Measurements from ENCODE around the gene SLC6A9.

Gene SLC6A9

DNA sequence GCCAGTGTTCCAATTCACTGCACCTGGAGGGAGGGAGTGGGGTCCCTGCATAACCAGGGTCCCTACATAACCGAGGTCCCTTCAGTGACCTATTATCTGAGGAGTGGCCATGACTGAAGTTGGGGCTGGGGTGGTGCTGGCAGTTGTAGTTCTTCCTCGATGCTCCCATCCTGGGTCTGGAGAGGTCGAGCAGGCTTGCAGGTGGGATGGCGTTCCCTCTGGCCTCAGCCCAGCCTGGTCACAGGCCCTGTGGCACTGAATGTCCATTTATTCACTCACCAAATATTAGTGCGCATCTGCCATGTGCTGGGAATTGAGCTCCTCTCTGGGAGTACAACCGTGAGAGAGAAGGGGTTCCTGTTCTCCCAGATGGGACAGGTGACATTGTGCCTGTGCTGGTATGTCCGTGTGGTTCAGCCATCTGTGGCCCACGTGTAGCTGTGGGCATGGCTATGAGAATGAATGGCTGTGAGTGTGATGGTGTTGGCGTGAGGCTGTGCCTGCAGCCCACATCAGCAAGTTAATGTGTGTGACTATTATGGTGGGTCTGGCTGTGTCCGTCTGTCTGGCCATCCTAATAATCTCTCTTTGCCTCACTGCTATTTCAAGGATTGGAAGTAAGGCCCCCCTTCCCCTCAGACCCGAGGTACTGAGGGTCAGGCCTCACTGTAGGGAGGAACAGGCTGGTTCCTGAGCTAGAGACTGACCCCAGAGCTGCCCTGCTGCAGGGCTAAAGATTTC, 3.9 kb upstream of the SLC6A9 start:
- TF ChIP-seq, protein P1, sequence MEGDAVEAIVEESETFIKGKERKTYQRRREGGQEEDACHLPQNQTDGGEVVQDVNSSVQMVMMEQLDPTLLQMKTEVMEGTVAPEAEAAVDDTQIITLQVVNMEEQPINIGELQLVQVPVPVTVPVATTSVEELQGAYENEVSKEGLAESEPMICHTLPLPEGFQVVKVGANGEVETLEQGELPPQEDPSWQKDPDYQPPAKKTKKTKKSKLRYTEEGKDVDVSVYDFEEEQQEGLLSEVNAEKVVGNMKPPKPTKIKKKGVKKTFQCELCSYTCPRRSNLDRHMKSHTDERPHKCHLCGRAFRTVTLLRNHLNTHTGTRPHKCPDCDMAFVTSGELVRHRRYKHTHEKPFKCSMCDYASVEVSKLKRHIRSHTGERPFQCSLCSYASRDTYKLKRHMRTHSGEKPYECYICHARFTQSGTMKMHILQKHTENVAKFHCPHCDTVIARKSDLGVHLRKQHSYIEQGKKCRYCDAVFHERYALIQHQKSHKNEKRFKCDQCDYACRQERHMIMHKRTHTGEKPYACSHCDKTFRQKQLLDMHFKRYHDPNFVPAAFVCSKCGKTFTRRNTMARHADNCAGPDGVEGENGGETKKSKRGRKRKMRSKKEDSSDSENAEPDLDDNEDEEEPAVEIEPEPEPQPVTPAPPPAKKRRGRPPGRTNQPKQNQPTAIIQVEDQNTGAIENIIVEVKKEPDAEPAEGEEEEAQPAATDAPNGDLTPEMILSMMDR (IDR thresholded peaks at IDR 0.05; ENCODE audit: low read depth, low read length), result no peak
- H3K4me3 ChIP-seq (ENCODE audit: low read depth, low read length), result no peak overlapping the region
- H3K9me3 ChIP-seq (ENCODE audit: severe bottlenecking), result no peaks in the 10 kb centered on the region
- H3K27me3 ChIP-seq (ENCODE audit: insufficient read depth, low read depth, severe bottlenecking), result no peaks in the 10 kb centered on the region
- H3K36me3 ChIP-seq, result no peaks in the 10 kb centered on the region
- peak overlapping the region; percentile 79 for H3K27ac ChIP-seq
- DNase-seq, result no peak

DNA sequence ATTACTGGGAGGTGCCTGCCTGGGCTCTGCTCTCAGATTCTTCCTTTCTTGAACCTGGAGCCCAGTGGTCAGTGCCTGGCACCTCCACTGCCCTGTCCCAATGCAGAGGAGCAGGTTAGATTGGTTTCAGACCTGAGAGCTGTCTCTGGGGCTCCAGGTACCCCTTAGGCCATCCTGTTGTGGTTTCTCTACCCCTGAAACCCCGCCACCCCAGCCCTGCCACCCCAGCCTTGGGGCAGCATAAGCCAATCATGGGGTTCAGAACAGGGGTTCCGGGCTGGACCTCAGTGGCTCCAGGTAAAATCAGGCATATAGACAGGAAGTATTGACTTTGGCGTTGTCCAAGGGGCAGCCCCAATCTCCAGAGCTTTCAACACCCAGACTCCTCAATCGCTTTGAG, 3.2 kb upstream of the SLC6A9 start:
- TF ChIP-seq, protein P1 (IDR thresholded peaks at IDR 0.05; ENCODE audit: low read depth, low read length), result no peak
- DNase-seq, result no peak
- Histone ChIP-seq H3K27ac (peak overlapping the region; percentile 79; the same call in 1 of the 2 replicates), H3K9me3 (ENCODE audit: severe bottlenecking) (no peaks in the 10 kb centered on the region), H3K27me3 (ENCODE audit: insufficient read depth, low read depth, severe bottlenecking) (no peaks in the 10 kb centered on the region), H3K4me3 (ENCODE audit: low read depth, low read length) (no peak overlapping the region), H3K36me3 (no peaks in the 10 kb centered on the region)

DNA sequence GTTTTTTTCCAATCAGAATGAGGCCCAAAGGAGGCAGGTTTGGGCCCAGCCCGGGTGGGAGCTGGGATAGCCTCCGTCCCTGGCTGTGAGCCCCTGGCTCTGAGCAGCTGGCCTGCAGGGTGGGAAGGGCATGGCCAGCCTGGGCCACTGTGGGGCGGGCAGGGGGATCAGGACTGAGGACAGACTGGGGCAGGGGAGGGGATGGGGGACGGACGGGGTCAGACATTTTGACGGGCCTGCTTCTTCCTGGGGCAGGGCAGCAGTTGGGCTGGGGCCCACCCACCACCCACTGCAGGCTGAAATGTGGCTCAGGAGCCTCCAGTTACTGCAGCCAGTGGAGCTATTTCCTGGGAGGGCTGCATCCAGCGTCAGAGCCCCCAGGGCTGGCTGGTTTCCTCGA, 2.5 kb upstream of the SLC6A9 start:
- Histone ChIP-seq H3K27me3 (ENCODE audit: insufficient read depth, low read depth, severe bottlenecking) (no peaks in the 10 kb centered on the region), H3K36me3 (no peaks in the 10 kb centered on the region), H3K4me3 (ENCODE audit: low read depth, low read length) (no peak overlapping the region), H3K9me3 (ENCODE audit: severe bottlenecking) (no peaks in the 10 kb centered on the region), H3K27ac (no peak overlapping the region; the same call in 1 of the 2 replicates)
- DNase-seq, result no peak
- TF ChIP-seq, protein P1 (IDR thresholded peaks at IDR 0.05; ENCODE audit: low read depth, low read length), result no peak

DNA sequence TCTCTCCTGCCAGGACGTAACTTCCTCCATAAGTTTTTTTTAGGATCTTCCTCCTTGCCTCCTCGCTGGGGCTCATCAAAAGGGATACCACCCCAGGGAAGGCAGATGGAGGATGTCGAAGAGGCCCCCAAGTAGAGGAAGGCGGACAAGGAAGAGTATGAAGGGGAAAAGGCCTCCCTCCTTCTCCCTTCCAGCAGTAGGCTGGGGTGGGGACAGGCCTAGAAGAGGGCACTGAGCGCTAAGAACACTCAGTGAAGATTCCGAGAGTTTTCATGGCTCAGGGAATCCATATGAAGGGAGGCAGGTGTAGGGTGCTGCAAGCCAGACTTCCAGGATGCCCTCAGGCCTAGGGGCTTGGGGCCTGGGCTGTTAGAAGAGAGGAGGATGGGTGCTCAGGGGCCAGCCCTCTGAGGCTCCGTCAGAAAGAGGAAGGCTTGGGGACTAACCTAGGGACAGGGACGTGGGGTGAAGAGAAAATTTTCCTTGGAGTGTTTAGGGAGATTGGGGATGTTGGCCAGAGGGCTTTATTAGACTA, 1.8 kb upstream of the SLC6A9 start:
- no peak for DNase-seq
- TF ChIP-seq, protein P1 (IDR thresholded peaks at IDR 0.05; ENCODE audit: low read depth, low read length), result no peak
- no peak overlapping the region for H3K4me3 ChIP-seq (ENCODE audit: low read depth, low read length)
- H3K9me3 ChIP-seq (ENCODE audit: severe bottlenecking), result no peaks in the 10 kb centered on the region
- H3K27ac ChIP-seq, result no peak overlapping the region
- H3K27me3 ChIP-seq (ENCODE audit: insufficient read depth, low read depth, severe bottlenecking), result no peaks in the 10 kb centered on the region
- no peaks in the 10 kb centered on the region for H3K36me3 ChIP-seq

DNA sequence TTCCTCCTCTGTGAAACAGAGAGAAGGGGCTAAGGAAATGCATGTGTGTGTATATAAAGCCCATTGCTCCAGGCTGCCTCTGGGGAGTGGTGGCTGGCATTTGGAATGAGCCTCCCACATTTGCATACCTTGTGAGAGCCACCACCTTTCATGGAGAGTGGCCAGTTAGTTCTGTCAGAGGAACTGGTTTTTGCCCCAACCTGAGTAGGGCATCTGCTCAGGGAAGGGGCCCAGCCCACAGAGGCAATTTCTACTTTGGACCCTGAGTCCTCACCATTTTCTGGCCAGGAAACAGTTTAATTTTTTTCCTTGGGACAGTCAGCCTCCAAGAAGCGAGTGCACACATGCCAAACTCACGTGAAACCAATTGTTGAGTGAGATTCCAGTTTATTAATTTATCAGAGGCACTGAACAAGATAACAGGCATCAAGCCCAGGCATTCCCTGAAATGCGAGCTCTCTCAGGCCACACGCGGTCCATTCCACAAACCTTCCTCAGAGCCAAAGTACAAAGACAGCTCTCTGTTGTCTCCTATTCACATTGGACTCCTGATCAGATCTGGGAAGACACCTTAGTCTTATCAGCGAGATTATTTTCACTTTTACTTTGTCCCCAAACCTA, 1.0 kb upstream of the SLC6A9 start:
- H3K27me3 ChIP-seq (ENCODE audit: insufficient read depth, low read depth, severe bottlenecking), result no peaks in the 10 kb centered on the region
- DNase-seq, result no peak
- H3K9me3 ChIP-seq (ENCODE audit: severe bottlenecking), result no peaks in the 10 kb centered on the region
- TF ChIP-seq, protein P1 (IDR thresholded peaks at IDR 0.05; ENCODE audit: low read depth, low read length), result no peak
- H3K4me3 ChIP-seq (ENCODE audit: low read depth, low read length), result no peak overlapping the region
- H3K36me3 ChIP-seq, result no peaks in the 10 kb centered on the region
- H3K27ac ChIP-seq, result no peak overlapping the region
